HTR-8/SVneo (cell line): ENCODE results near the gene PIMREG.

Source experiments
- DNase-seq: peaks from one replicate; pipeline ENCODE4 v3.0.0; 2011; ENCODE audit warnings: low spot score, mixed read lengths; ENCODE audit not compliant: insufficient read length
- FAIRE-seq: peaks from 2 replicates; lab custom pipeline; 2011; peaks lifted over from hg19 to GRCh38; lab: Jason Lieb, UNC

PIMREG gene

GRCh38 chr17:6437466-6437865, 6.8 kb upstream of the PIMREG start:
- FAIRE-seq (no peak), DNase-seq (no peak)

- no peak for DNase-seq
- no peak for FAIRE-seq
Measured at GRCh38 chr17:6437956-6438355, 6.3 kb upstream of the PIMREG start.

- no peak for DNase-seq
- FAIRE-seq: no peak
Measured at GRCh38 chr17:6439951-6440350, 4.3 kb upstream of the PIMREG start.

GRCh38 chr17:6442775-6443174, 1.5 kb upstream of the PIMREG start:
- no peak for FAIRE-seq
- no peak for DNase-seq

GRCh38 chr17:6444571-6445335, 498 bp downstream of the PIMREG start:
- FAIRE-seq (no peak), DNase-seq (no peak)

GRCh38 chr17:6446516-6447100, 2.4 kb downstream of the PIMREG start:
- no peak for DNase-seq
- no peak for FAIRE-seq

GRCh38 chr17:6448473-6448872, 4.2 kb downstream of the PIMREG start:
- DNase-seq: no peak
- no peak for FAIRE-seq

GRCh38 chr17:6449307-6449706, 5.1 kb downstream of the PIMREG start:
- no peak for FAIRE-seq
- no peak for DNase-seq

- no peak for DNase-seq
- FAIRE-seq: no peak
Measured at GRCh38 chr17:6450926-6451832, 6.9 kb downstream of the PIMREG start.

- FAIRE-seq: peak; percentile 52
- no peak for DNase-seq
Measured at GRCh38 chr17:6452471-6453266, 8.4 kb downstream of the PIMREG start.

GRCh38 chr17:6453279-6454024, 9.2 kb downstream of the PIMREG start:
- DNase-seq: no peak
- FAIRE-seq: no peak

GRCh38 chr17:6454495-6455320, 10.5 kb downstream of the PIMREG start:
- FAIRE-seq (no peak), DNase-seq (no peak)

GRCh38 chr17:6455321-6455705, 11.1 kb downstream of the PIMREG start:
- FAIRE-seq (no peak), DNase-seq (no peak)

GRCh38 chr17:6456321-6456720, 12.1 kb downstream of the PIMREG start:
- FAIRE-seq (peak; percentile 31), DNase-seq (no peak)

GRCh38 chr17:6456914-6457687, 12.8 kb downstream of the PIMREG start:
- FAIRE-seq (peak; percentile 73), DNase-seq (peak; percentile 77)

- DNase-seq: no peak
- no peak for FAIRE-seq
Measured at GRCh38 chr17:6457688-6458459, 13.6 kb downstream of the PIMREG start.

- DNase-seq (no peak), FAIRE-seq (no peak)
Measured at GRCh38 chr17:6458460-6458950, 14.2 kb downstream of the PIMREG start.
